ENCODE data around the gene BCAP29.

GRCh38 chr7:107644309-107644974 is 64.4 kb downstream of the BCAP29 start:
- TF ChIP-seq CTCF (optimal IDR thresholded peaks at IDR 0.05 in 1 of 3, IDR thresholded peaks at IDR 0.05 in 1 of 3, conservative IDR thresholded peaks at IDR 0.05 in 1 of 3; ENCODE audit: extremely low read depth in 1 of 3, insufficient read depth in 2 of 3, low read length in 3 of 3) (no peak), EZH2 (IDR thresholded peaks at IDR 0.05; ENCODE audit: low read length) (no peak)
